H9 (cell line): Measurements from ENCODE around the gene GRIP1. TPM values are rescaled to one million over a fixed set of nuclear protein-coding genes. Genes with fewer than 3 reads are reported as not detected.

Experiments used
- DNase-seq: peaks from one replicate; pipeline ENCODE4 v3.0.0-alpha.2; 2017
- H2AFZ ChIP-seq: one replicate; pipeline ENCODE4 v1.6.1; 2013; ENCODE audit warnings: mild to moderate bottlenecking, low read length, control low read depth, moderate library complexity
- H2AK5ac ChIP-seq: 2 replicates; pipeline ENCODE4 v1.6.1; 2013; ENCODE audit warnings: low read length, control low read depth, mixed read lengths; ENCODE audit not compliant: insufficient read length
- H2BK120ac ChIP-seq: one replicate; pipeline ENCODE4 v1.6.1; 2013; ENCODE audit warnings: low read depth, mild to moderate bottlenecking, low read length, control low read depth, inconsistent platforms; ENCODE audit not compliant: poor library complexity, severe bottlenecking
- H2BK12ac ChIP-seq: 2 replicates; pipeline ENCODE4 v1.6.1; 2013; ENCODE audit warnings: low read length, control low read depth, mixed read lengths, low read depth; ENCODE audit not compliant: insufficient read length
- H2BK15ac ChIP-seq: 2 replicates; pipeline ENCODE4 v1.6.1; 2013; ENCODE audit warnings: low read depth, low read length, control low read depth
- H2BK20ac ChIP-seq: one replicate; pipeline ENCODE4 v1.6.1; 2013; ENCODE audit warnings: low read depth, mild to moderate bottlenecking, low read length, control low read depth, inconsistent platforms; ENCODE audit not compliant: poor library complexity, severe bottlenecking
- H2BK5ac ChIP-seq: 2 replicates; pipeline ENCODE4 v1.6.1; 2013; ENCODE audit warnings: low read length, control low read depth, mixed read lengths; ENCODE audit not compliant: insufficient read length
- H3K14ac ChIP-seq: 2 replicates; pipeline ENCODE4 v1.6.1; 2013; ENCODE audit warnings: low read length, control low read depth; ENCODE audit not compliant: insufficient read depth
- H3K18ac ChIP-seq: 2 replicates; pipeline ENCODE4 v1.6.1; 2013; ENCODE audit warnings: low read depth, mild to moderate bottlenecking, mixed read lengths, low read length, control low read depth; ENCODE audit not compliant: insufficient read length
- H3K23ac ChIP-seq: 2 replicates; pipeline ENCODE4 v1.6.1; 2013; ENCODE audit warnings: low read length, control low read depth, mixed read lengths, low read depth; ENCODE audit not compliant: insufficient read length
- H3K23me2 ChIP-seq: 2 replicates; pipeline ENCODE4 v1.6.1; 2013; ENCODE audit warnings: low read depth, mild to moderate bottlenecking, mixed read lengths, low read length, control low read depth; ENCODE audit not compliant: insufficient read length, poor library complexity, severe bottlenecking
- H3K27ac ChIP-seq: 2 replicates; pipeline ENCODE4 v1.5.1; 2013; ENCODE audit warnings: low read length, control low read depth, mixed read lengths, low read depth; ENCODE audit not compliant: insufficient read length
- H3K27me3 ChIP-seq: 2 replicates; pipeline ENCODE4 v1.6.1; 2013; ENCODE audit warnings: low read length, control low read depth, inconsistent platforms; ENCODE audit not compliant: insufficient read depth
- H3K4ac ChIP-seq: 2 replicates; pipeline ENCODE4 v1.6.1; 2013; ENCODE audit warnings: low read depth, mild to moderate bottlenecking, control low read depth, inconsistent platforms, low read length, moderate library complexity
- H3K4me1 ChIP-seq: 2 replicates; pipeline ENCODE4 v1.6.1; 2013; ENCODE audit warnings: low read length, control low read depth, inconsistent platforms; ENCODE audit not compliant: insufficient read depth
- H3K4me2 ChIP-seq: 2 replicates; pipeline ENCODE4 v1.6.1; 2013; ENCODE audit warnings: low read length, control low read depth, mixed read lengths; ENCODE audit not compliant: insufficient read length, insufficient read depth
- H3K56ac ChIP-seq: 2 replicates; pipeline ENCODE4 v1.6.1; 2013; ENCODE audit warnings: low read depth, mild to moderate bottlenecking, mixed read lengths, low read length, control low read depth; ENCODE audit not compliant: insufficient read length
- H3K79me1 ChIP-seq: 2 replicates; pipeline ENCODE4 v1.6.1; 2013; ENCODE audit warnings: low read depth, mild to moderate bottlenecking, moderate library complexity, low read length, control low read depth, inconsistent platforms; ENCODE audit not compliant: insufficient read depth, poor library complexity, severe bottlenecking
- H3K79me2 ChIP-seq: 2 replicates; pipeline ENCODE4 v1.6.1; 2013; ENCODE audit warnings: low read length, control low read depth, inconsistent platforms; ENCODE audit not compliant: insufficient read depth
- H3K9ac ChIP-seq: 2 replicates; pipeline ENCODE4 v1.6.1; 2013; ENCODE audit warnings: low read length, control low read depth, mixed read lengths; ENCODE audit not compliant: insufficient read length; ENCODE audit errors: extremely low read depth
- H3K9me3 ChIP-seq: one replicate; pipeline ENCODE4 v1.6.1; 2013; ENCODE audit warnings: low read depth, low read length, inconsistent platforms; ENCODE audit not compliant: control insufficient read depth
- H3T11ph ChIP-seq: one replicate; pipeline ENCODE4 v1.6.1; 2013; ENCODE audit warnings: mild to moderate bottlenecking, low read length, control low read depth, inconsistent platforms
- H4K20me1 ChIP-seq: one replicate; pipeline ENCODE4 v1.6.1; 2013; ENCODE audit not compliant: control insufficient read depth, insufficient read length, insufficient read depth
- H4K5ac ChIP-seq: 2 replicates; pipeline ENCODE4 v1.6.1; 2013; ENCODE audit warnings: low read depth, mild to moderate bottlenecking, mixed read lengths, low read length, control low read depth; ENCODE audit not compliant: insufficient read length
- H4K8ac ChIP-seq: replicated peaks from 2 replicates; pipeline ENCODE4 v1.6.1; 2013; ENCODE audit warnings: low read length, control low read depth, mixed read lengths, low read depth; ENCODE audit not compliant: insufficient read length
- H4K91ac ChIP-seq: 2 replicates; pipeline ENCODE4 v1.6.1; 2013; ENCODE audit warnings: low read depth, mild to moderate bottlenecking, moderate library complexity, mixed read lengths, low read length, control low read depth; ENCODE audit not compliant: insufficient read length
- H3K27ac Mint-ChIP-seq, 3 experiments: 2 replicates in 2 of 3; 3 replicates in 1 of 3; pipeline ENCODE4 v1.8.0; 2020 to 2021; ENCODE audit warnings: mixed read lengths in 3 of 3, mild to moderate bottlenecking in 1 of 3, moderate library complexity in 1 of 3
- H3K27me3 Mint-ChIP-seq: 2 replicates; pipeline ENCODE4 v1.8.0; 2021; ENCODE audit warnings: low read depth, mild to moderate bottlenecking, moderate library complexity, mixed read lengths
- H3K36me3 Mint-ChIP-seq, 3 experiments: 2 replicates in 2 of 3; 3 replicates in 1 of 3; pipeline ENCODE4 v1.8.0; 2020 to 2021; ENCODE audit warnings: low read depth in 3 of 3, mixed read lengths in 3 of 3; ENCODE audit not compliant: insufficient read depth in 1 of 3
- H3K4me1 Mint-ChIP-seq, 2 experiments: 2 replicates each; pipeline ENCODE4 v1.8.0; 2020; ENCODE audit warnings: mixed read lengths in 2 of 2
- H3K4me3 Mint-ChIP-seq, 2 experiments: 2 replicates in 1 of 2; 3 replicates in 1 of 2; pipeline ENCODE4 v1.8.0; 2020 to 2021; ENCODE audit warnings: mild to moderate bottlenecking in 2 of 2, mixed read lengths in 2 of 2, moderate library complexity in 1 of 2
- H3K9me3 Mint-ChIP-seq, 2 experiments: 2 replicates in 1 of 2; 3 replicates in 1 of 2; pipeline ENCODE4 v1.8.0; 2020; ENCODE audit warnings: mild to moderate bottlenecking in 2 of 2, mixed read lengths in 2 of 2, moderate library complexity in 1 of 2
- WGBS: extraction: QIAGEN DNeasy Blood & Tissue Kit; methylation state at CpG from one replicate; pipeline ENCODE4 v1.1.7; 2013; ENCODE audit warnings: missing lambda C conversion rate, low lambda C conversion rate, mixed read lengths; ENCODE audit not compliant: insufficient read length; ENCODE audit errors: extremely low coverage; 5-methylcytosine and 5-hydroxymethylcytosine counted together
- total RNA-seq: library from RNA; stranded (reverse); gene quantifications from 2 replicates; pipeline ENCODE4 v1.2.1, GENCODE V29; 2021
- TF ChIP-seq, protein P1 (sequence below): fragments of 200-600 bp; sonication (generic); conservative IDR thresholded peaks from 3 replicates; pipeline ENCODE4 v1.8.0; 2021; ENCODE audit warnings: antibody characterized with exemption, mild to moderate bottlenecking

The GRIP1 gene
- total RNA-seq, 1 experiment from 2014 or later = 19.5 TPM

DNA sequence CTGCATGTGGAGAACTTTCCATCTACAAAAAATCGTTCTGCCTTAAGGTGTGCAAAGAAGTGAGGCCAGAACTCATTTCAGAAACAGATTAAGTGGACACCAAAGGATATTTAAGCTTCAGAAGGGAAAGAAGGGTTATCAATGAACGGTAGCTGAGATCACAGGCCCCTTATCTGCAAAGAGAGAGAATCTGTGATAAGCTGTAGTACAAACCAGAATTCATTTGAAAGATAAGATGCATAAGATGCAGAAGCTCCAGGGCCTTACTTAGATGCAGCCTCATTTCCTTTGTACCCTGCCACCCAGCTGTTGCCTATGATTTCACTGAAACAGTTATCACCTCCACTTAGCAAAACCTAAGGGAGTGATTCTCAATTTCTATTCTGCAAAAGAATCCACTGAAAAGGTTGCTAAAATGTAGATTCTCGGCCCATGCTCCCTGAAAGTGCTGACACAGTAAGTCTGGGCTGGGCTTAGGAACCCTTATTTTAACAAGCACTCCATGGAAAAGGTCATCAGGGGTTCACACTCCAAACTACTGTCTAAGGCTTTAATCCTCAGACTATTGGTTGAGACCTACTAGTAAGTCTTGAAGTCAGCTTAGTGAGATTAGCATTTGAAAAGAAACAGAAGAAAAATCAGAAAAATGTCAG, 311.7 kb downstream of the GRIP1 start:
- H3K27ac ChIP-seq = no peak overlapping the region
- no peaks in the 10 kb centered on the region for H3K4me1 ChIP-seq
- TF ChIP-seq, protein P1, sequence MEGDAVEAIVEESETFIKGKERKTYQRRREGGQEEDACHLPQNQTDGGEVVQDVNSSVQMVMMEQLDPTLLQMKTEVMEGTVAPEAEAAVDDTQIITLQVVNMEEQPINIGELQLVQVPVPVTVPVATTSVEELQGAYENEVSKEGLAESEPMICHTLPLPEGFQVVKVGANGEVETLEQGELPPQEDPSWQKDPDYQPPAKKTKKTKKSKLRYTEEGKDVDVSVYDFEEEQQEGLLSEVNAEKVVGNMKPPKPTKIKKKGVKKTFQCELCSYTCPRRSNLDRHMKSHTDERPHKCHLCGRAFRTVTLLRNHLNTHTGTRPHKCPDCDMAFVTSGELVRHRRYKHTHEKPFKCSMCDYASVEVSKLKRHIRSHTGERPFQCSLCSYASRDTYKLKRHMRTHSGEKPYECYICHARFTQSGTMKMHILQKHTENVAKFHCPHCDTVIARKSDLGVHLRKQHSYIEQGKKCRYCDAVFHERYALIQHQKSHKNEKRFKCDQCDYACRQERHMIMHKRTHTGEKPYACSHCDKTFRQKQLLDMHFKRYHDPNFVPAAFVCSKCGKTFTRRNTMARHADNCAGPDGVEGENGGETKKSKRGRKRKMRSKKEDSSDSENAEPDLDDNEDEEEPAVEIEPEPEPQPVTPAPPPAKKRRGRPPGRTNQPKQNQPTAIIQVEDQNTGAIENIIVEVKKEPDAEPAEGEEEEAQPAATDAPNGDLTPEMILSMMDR = no peak
- H3K36me3 Mint-ChIP-seq = no peaks in the 10 kb centered on the region; a peak in 1 of 7 replicates
- H3K27me3 Mint-ChIP-seq = no peaks in the 10 kb centered on the region
- H3K23me2 ChIP-seq = no peaks in the 10 kb centered on the region
- no peak overlapping the region for H2AK5ac ChIP-seq
- no peak overlapping the region for H2AFZ ChIP-seq
- no peak overlapping the region for H3K4me2 ChIP-seq
- no peak overlapping the region for H2BK15ac ChIP-seq
- no peaks in the 10 kb centered on the region; a peak in 1 of 4 replicates for H3K4me1 Mint-ChIP-seq
- H3K4me3 Mint-ChIP-seq = no peak overlapping the region
- no peak overlapping the region for H2BK120ac ChIP-seq
- no peak overlapping the region for H2BK5ac ChIP-seq
- no peak overlapping the region for H2BK12ac ChIP-seq
- no peaks in the 10 kb centered on the region for H3K79me1 ChIP-seq
- no peak overlapping the region for H3K27ac Mint-ChIP-seq
- whole genome bisulfite sequencing = no CpG with 5 or more reads among the region's 3 CpGs
- H2BK20ac ChIP-seq = no peak overlapping the region
- H3K23ac ChIP-seq = no peak overlapping the region
- no peak overlapping the region for H3K4ac ChIP-seq
- no peaks in the 10 kb centered on the region for H3K9me3 Mint-ChIP-seq
- H4K5ac ChIP-seq = no peak overlapping the region
- no peak overlapping the region for H3T11ph ChIP-seq
- H4K91ac ChIP-seq = no peak overlapping the region
- no peaks in the 10 kb centered on the region for H3K79me2 ChIP-seq
- H3K9me3 ChIP-seq = no peaks in the 10 kb centered on the region
- H3K9ac ChIP-seq = no peak overlapping the region
- no peaks in the 10 kb centered on the region for H3K27me3 ChIP-seq
- H4K20me1 ChIP-seq = no peaks in the 10 kb centered on the region
- no peak overlapping the region for H3K56ac ChIP-seq
- no peak for DNase-seq
- H4K8ac ChIP-seq = no peak overlapping the region
- H3K18ac ChIP-seq = no peak overlapping the region
- H3K14ac ChIP-seq = no peak overlapping the region
